WTC11 (cell line): ENCODE data around the gene CD37. TPM values are rescaled to one million over a fixed set of nuclear protein-coding genes. Genes with fewer than 3 reads are reported as not detected.

ENCODE experiments used
- ATAC-seq: fragments of 200-7000 bp; cut with Tn5 transposase; 2 replicates; pipeline ENCODE4 v1.10.0; 2021; ENCODE audit warnings: mild to moderate bottlenecking, moderate library complexity
- CTCF ChIA-PET: fragments of 300-600 bp; sonication (Branson Sonifier 250); formaldehyde crosslinking; loops from one replicate; lab custom pipeline; 2021; ENCODE audit warnings: antibody characterized with exemption; lab: Charles Lee
- POLR2A ChIA-PET: fragments of 350-600 bp; sonication (Branson Sonifier 250); formaldehyde crosslinking; loops from one replicate; lab custom pipeline; 2021; ENCODE audit warnings: antibody characterized with exemption; lab: Charles Lee
- DNase-seq: peaks from one replicate; pipeline ENCODE4 v3.0.0; 2021; ENCODE audit warnings: low spot score
- H3K27ac Mint-ChIP-seq: 2 replicates; pipeline ENCODE4 v1.8.0; 2021; ENCODE audit warnings: mixed read lengths
- H3K27me3 Mint-ChIP-seq: 2 replicates; pipeline ENCODE4 v1.8.0; 2021; ENCODE audit warnings: low read depth, mild to moderate bottlenecking, moderate library complexity, mixed read lengths
- H3K36me3 Mint-ChIP-seq: 2 replicates; pipeline ENCODE4 v1.8.0; 2021; ENCODE audit warnings: mixed read lengths
- H3K4me1 Mint-ChIP-seq: 2 replicates; pipeline ENCODE4 v1.8.0; 2022; ENCODE audit warnings: mixed read lengths
- H3K4me3 Mint-ChIP-seq: 2 replicates; pipeline ENCODE4 v1.8.0; 2021; ENCODE audit warnings: mild to moderate bottlenecking, moderate library complexity, mixed read lengths
- H3K9me3 Mint-ChIP-seq: 2 replicates; pipeline ENCODE4 v1.8.0; 2021; ENCODE audit warnings: mixed read lengths
- ATF1 ChIP-seq: sonication (generic); formaldehyde crosslinking; IDR thresholded peaks from 2 replicates; pipeline ENCODE4 v1.8.1; 2023; ENCODE audit warnings: mild to moderate bottlenecking, moderate library complexity, missing genetic modification reagents
- FOXP1 ChIP-seq: sonication (generic); formaldehyde crosslinking; IDR thresholded peaks from 2 replicates; pipeline ENCODE4 v1.8.0; 2022; ENCODE audit warnings: missing genetic modification reagents, mild to moderate bottlenecking, moderate library complexity, borderline replicate concordance
- FOXP4 ChIP-seq: sonication (generic); formaldehyde crosslinking; IDR thresholded peaks from 2 replicates; pipeline ENCODE4 v1.8.0; 2022; ENCODE audit warnings: mild to moderate bottlenecking, missing genetic modification reagents
- HMGXB4 ChIP-seq: sonication (generic); formaldehyde crosslinking; IDR thresholded peaks from 2 replicates; pipeline ENCODE4 v1.8.1; 2023; ENCODE audit warnings: mild to moderate bottlenecking, moderate library complexity, missing genetic modification reagents
- JAZF1 ChIP-seq: fragments of 250-450 bp; sonication (Bioruptor Pico); IDR thresholded peaks from 2 replicates; pipeline ENCODE4 v1.9.0; 2021; ENCODE audit warnings: moderate library complexity, mild to moderate bottlenecking, inconsistent platforms
- JUN ChIP-seq: sonication (generic); formaldehyde crosslinking; IDR thresholded peaks from 2 replicates; pipeline ENCODE4 v1.8.0; 2023; ENCODE audit warnings: mild to moderate bottlenecking, missing genetic modification reagents
- MLX ChIP-seq: sonication (generic); formaldehyde crosslinking; IDR thresholded peaks from 2 replicates; pipeline ENCODE4 v1.8.1; 2023; ENCODE audit warnings: mild to moderate bottlenecking, missing genetic modification reagents, moderate library complexity
- NR3C1 ChIP-seq: sonication (generic); formaldehyde crosslinking; conservative IDR thresholded peaks from 2 replicates; pipeline ENCODE4 v1.8.1; 2023; ENCODE audit warnings: low read depth, mild to moderate bottlenecking, missing genetic modification reagents
- PRDM15 ChIP-seq: sonication (generic); formaldehyde crosslinking; IDR thresholded peaks from 2 replicates; pipeline ENCODE4 v1.8.0; 2022; ENCODE audit warnings: missing genetic modification reagents
- PREB ChIP-seq: sonication (generic); formaldehyde crosslinking; IDR thresholded peaks from 2 replicates; pipeline ENCODE4 v1.8.1; 2022; ENCODE audit warnings: mild to moderate bottlenecking, missing genetic modification reagents, moderate library complexity, borderline replicate concordance
- PRRX2 ChIP-seq: fragments of 250-450 bp; sonication (Bioruptor Pico); IDR thresholded peaks from 2 replicates; pipeline ENCODE4 v1.8.0; 2021; ENCODE audit warnings: mild to moderate bottlenecking
- RORB ChIP-seq: fragments of 250-450 bp; sonication (Bioruptor Pico); IDR thresholded peaks from 2 replicates; pipeline ENCODE4 v1.9.0; 2021; ENCODE audit warnings: mild to moderate bottlenecking
- TEAD4 ChIP-seq: sonication (generic); formaldehyde crosslinking; IDR thresholded peaks from 2 replicates; pipeline ENCODE4 v1.8.0; 2022; ENCODE audit warnings: mild to moderate bottlenecking, missing genetic modification reagents
- USF2 ChIP-seq: sonication (generic); formaldehyde crosslinking; IDR thresholded peaks from 2 replicates; pipeline ENCODE4 v1.8.1; 2023; ENCODE audit warnings: mild to moderate bottlenecking, missing genetic modification reagents, moderate library complexity
- ZMAT4 ChIP-seq: fragments of 250-450 bp; sonication (Bioruptor Pico); IDR thresholded peaks from 2 replicates; pipeline ENCODE4 v1.9.0; 2021; ENCODE audit warnings: mild to moderate bottlenecking
- ZNF138 ChIP-seq: sonication (generic); formaldehyde crosslinking; conservative IDR thresholded peaks from 2 replicates; pipeline ENCODE4 v1.8.1; 2022; ENCODE audit warnings: mild to moderate bottlenecking, moderate library complexity, missing genetic modification reagents
- ZNF263 ChIP-seq: sonication (generic); formaldehyde crosslinking; IDR thresholded peaks from 2 replicates; pipeline ENCODE4 v1.8.1; 2022; ENCODE audit warnings: low read depth, mild to moderate bottlenecking, moderate library complexity, missing genetic modification reagents
- ZNF396 ChIP-seq: fragments of 250-450 bp; sonication (Bioruptor Pico); IDR thresholded peaks from 2 replicates; pipeline ENCODE4 v1.8.0; 2021; ENCODE audit warnings: mild to moderate bottlenecking, moderate library complexity, borderline replicate concordance
- ZNF532 ChIP-seq: fragments of 250-450 bp; sonication (Bioruptor Pico); IDR thresholded peaks from 2 replicates; pipeline ENCODE4 v1.9.0; 2021; ENCODE audit warnings: mild to moderate bottlenecking, borderline replicate concordance
- ZNF671 ChIP-seq: fragments of 250-450 bp; sonication (Bioruptor Pico); IDR thresholded peaks from 2 replicates; pipeline ENCODE4 v1.8.0; 2021; ENCODE audit warnings: mild to moderate bottlenecking
- total RNA-seq: library from RNA; stranded (reverse); gene quantifications from 3 replicates; pipeline ENCODE4 v1.2.3, GENCODE V29; 2021

The CD37 gene
- total RNA-seq, 1 experiment from 2014 or later = 1.6 TPM

- TF ChIP-seq PRRX2 (no peak), JUN (CRISPR knock-in tag) (no peak), PREB (CRISPR knock-in tag) (no peak), MLX (CRISPR knock-in tag) (no peak), ZNF671 (CRISPR knock-in tag) (no peak), PRDM15 (no peak), USF2 (no peak)
Observed at GRCh38 chr19:49333811-49334288, 1.4 kb upstream of the CD37 start (continued).

GRCh38 chr19:49335784-49336481 lies 727 bp downstream of the CD37 start:
- no peak for ATAC-seq
- TF ChIP-seq FOXP4 (CRISPR knock-in tag) (no peak), TEAD4 (no peak), ZNF396 (CRISPR knock-in tag) (no peak), ZNF138 (no peak), ZMAT4 (CRISPR knock-in tag) (no peak), JAZF1 (CRISPR knock-in tag) (no peak), FOXP1 (CRISPR knock-in tag) (no peak), RORB (no peak), ZNF671 (CRISPR knock-in tag) (no peak), NR3C1 (no peak), ZNF532 (CRISPR knock-in tag) (no peak), HMGXB4 (CRISPR knock-in tag) (no peak), ATF1 (CRISPR knock-in tag) (no peak), ZNF263 (CRISPR knock-in tag) (no peak)
- no peak overlapping the region for H3K4me3 Mint-ChIP-seq
- peaks cover 32% of the 10 kb centered on the region for H3K4me1 Mint-ChIP-seq
- H3K27ac Mint-ChIP-seq = no peak overlapping the region
- CTCF ChIA-PET = interaction anchor here (1.3 kb wide), 1 partner anchor 110 kb away, joined by 3 read pairs; no protein-coding TSS in a partner anchor
- no peaks in the 10 kb centered on the region for H3K9me3 Mint-ChIP-seq
- POLR2A ChIA-PET = no interaction called here
- peaks cover 52% of the 10 kb centered on the region for H3K27me3 Mint-ChIP-seq
- H3K36me3 Mint-ChIP-seq = peaks cover 7% of the 10 kb centered on the region
- DNase-seq = peak; percentile 1
